ENCODE data around the gene EYA4. TPM values are rescaled to one million over a fixed set of nuclear protein-coding genes. Genes with fewer than 3 reads are reported as not detected.

EYA4 gene
- polyA plus RNA-seq, 2 of the 4 experiments (the other 2 are of a cell fraction), result 14.4 to 28.3 TPM

DNA sequence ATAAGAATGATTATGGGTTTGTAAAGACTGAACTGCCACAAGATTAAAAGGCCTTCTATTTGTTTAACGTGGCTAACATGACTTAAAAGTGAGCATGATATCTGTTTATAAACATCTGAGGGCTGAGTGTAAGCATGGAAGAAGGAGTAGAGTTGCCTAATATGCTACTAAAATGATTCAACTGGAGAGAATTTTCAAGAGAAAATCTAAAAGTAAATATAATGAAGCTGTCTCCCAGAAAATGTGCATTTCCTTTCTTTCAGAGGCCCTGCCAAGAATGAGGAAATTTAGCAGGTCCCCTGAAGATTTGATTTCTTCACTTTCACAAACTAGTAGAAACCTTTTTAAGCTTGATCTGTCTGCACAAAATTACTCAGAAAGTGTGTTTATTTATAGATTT lies 4.2 kb upstream of the EYA4 start:
- peak overlapping the region; percentile 61 for H3K4me2 ChIP-seq
- H3K9me3 ChIP-seq, result no peaks in the 10 kb centered on the region
- peaks cover 34% of the 10 kb centered on the region for H3K4me1 ChIP-seq
- FAIRE-seq (no peak), ATAC-seq (no peak), DNase-seq (ENCODE audit: low read depth in 1 of 2, low spot score in 1 of 2) (peak in 1 of 2 experiments; percentile 13)
- WGBS (ENCODE audit: missing lambda C conversion rate), result 12% methylated on average over 1 of the region's 1 CpG
- no peak overlapping the region for H3K4me3 ChIP-seq
- ChIA-PET CTCF (no interaction called here), POLR2A (interaction anchor here (0.7 to 0.9 kb wide), 2 partner anchors 104 to 274 kb away, joined by 3 to 4 read pairs; no protein-coding TSS in a partner anchor)
- TF ChIP-seq CBX8 (IDR thresholded peaks at IDR 0.05) (no peak), ZFP36 (IDR thresholded peaks at IDR 0.05; ENCODE audit: borderline replicate concordance, partially characterized antibody) (no peak), RNF2 (IDR thresholded peaks at IDR 0.05; ENCODE audit: borderline replicate concordance, low read depth) (no peak), EP300 (IDR thresholded peaks at IDR 0.05) (peak; percentile 22 to 25; a peak in 1 of 5 replicates), CHD2 (IDR thresholded peaks at IDR 0.05; ENCODE audit: low read length, partially characterized antibody) (no peak), FOSL2 (IDR thresholded peaks at IDR 0.05) (no peak), FOSL2 (CRISPR knock-in tag; IDR thresholded peaks at IDR 0.05) (peak; percentile 54), EHMT2 (IDR thresholded peaks at IDR 0.05; ENCODE audit: low read depth) (no peak), MAFK (IDR thresholded peaks at IDR 0.05; ENCODE audit: partially characterized antibody) (no peak), JUNB (IDR thresholded peaks at IDR 0.05) (peak; percentile 66), CEBPB (IDR thresholded peaks at IDR 0.05) (peak; percentile 66 to 79), JUN (IDR thresholded peaks at IDR 0.05) (0 out of 5 replicates have a peak, but pooled peaks of 1 of the 2 experiments have one; percentile 30)
- H3K27ac ChIP-seq, result peak overlapping the region in 1 of 2 experiments; percentile 38; a peak in 1 of 6 replicates

DNA sequence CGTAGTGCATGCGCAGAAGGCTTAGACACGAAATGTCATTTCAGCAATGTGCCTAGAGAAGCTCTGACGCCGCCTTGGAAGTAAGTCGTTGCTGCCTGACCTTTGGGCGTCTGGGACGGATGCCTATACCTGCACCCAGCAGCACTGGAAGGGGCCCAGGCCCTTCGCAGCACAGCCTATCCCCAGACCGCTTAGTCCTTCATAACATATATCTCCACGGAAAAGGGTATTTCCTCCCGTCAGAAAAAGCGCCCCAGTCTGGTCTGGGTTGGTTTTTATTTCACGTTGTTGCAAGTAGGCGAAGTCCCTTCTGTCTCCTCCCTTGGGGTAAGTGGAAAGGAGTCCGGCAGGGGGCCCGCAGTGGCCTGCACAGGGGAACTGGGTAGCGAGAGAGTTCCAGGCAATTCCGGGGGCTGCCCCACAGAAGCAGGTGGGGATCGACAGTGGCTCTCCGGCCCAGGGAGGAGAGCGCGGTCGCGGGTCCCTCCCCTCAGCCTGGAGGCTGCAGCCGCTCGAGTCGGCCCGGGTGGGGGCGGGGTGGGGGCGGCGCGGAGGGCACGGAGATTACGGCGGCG lies 559 bp upstream of the EYA4 start:
- peak; percentile 46 to 82 for DNase-seq (ENCODE audit: low read depth in 1 of 2, low spot score in 1 of 2)
- Histone ChIP-seq H3K27ac (peak overlapping the region; percentile 94 to 100), H3K4me2 (peak overlapping the region; percentile 96), H3K4me1 (peaks cover 46% of the 10 kb centered on the region), H3K4me3 (peak overlapping the region; percentile 69), H3K9me3 (no peaks in the 10 kb centered on the region)
- POLR2A ChIA-PET, result no interaction called here
- no peak for FAIRE-seq
- TF ChIP-seq MAFK (IDR thresholded peaks at IDR 0.05; ENCODE audit: partially characterized antibody) (peak; percentile 69), TP53 (CRISPR knock-in tag; IDR thresholded peaks at IDR 0.05) (no peak), SMC3 (IDR thresholded peaks at IDR 0.05) (peak; percentile 48; the same call in 2 of the 3 replicates), EP300 (IDR thresholded peaks at IDR 0.05) (no peak), HEYL (CRISPR knock-in tag; IDR thresholded peaks at IDR 0.05) (no peak), POLR2A (IDR thresholded peaks at IDR 0.05; ENCODE audit: low read length) (peak; percentile 23; the same call in 1 of the 2 replicates), ESRRA (IDR thresholded peaks at IDR 0.05; ENCODE audit: borderline replicate concordance, low read length) (no peak), HDAC2 (IDR thresholded peaks at IDR 0.05) (no peak)
- TF ChIP-seq, protein P1, sequence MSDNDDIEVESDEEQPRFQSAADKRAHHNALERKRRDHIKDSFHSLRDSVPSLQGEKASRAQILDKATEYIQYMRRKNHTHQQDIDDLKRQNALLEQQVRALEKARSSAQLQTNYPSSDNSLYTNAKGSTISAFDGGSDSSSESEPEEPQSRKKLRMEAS (IDR thresholded peaks at IDR 0.05), result peak; percentile 13; the same call in 1 of the 2 replicates
- 0% methylated on average over 14 of the region's 37 CpGs for WGBS (ENCODE audit: missing lambda C conversion rate)
- CTCF ChIA-PET, result no interaction called here
- ATAC-seq, result peak; percentile 79 to 80

DNA sequence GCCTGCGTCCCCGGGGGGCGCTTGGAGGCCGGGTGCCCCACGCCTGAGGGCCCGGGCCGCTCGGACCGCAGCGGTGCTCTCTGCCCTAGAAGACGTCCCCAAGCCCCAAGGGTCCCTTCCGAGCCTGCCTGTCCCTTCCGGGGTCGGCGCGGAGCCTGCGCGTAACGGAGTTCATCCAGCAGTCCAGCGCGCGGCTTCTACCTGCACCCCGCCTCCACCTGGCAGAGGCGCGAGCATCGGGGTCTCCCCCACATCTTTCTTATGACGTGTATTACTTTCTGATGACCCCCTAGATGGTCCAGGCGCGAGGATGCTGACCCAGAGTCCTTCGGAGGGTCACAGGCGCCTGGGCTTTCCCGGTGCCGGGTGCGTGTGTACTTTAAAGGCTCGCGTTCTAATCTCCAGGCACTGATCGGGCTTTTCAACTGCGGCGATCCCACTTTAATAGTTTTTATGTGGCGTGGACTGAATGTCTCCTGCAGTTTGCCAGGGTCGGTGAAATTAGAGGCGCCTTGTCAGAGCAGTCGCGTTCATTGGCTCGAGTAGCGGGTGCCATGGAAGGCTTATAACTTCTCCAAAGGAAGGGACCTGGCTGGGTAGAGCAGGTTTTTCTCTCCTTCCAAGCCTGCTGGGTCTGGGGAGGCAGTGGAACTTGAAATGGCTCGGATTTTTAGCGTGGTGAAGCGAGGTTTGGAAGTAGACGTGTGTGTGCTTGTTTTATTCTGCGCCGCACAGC lies 912 bp downstream of the EYA4 start:
- ATAC-seq, result peak; percentile 24 to 44; a peak in 5 of 6 replicates
- POLR2A ChIA-PET, result no interaction called here

More for the DNA sequence above, 912 bp downstream of the EYA4 start:
- CTCF ChIA-PET, result no interaction called here
- peak overlapping the region; percentile 96 for H3K4me2 ChIP-seq
- peaks cover 50% of the 10 kb centered on the region for H3K4me1 ChIP-seq
- no peaks in the 10 kb centered on the region for H3K9me3 ChIP-seq
- H3K4me3 ChIP-seq, result peak overlapping the region; percentile 69
- 2% methylated on average over 15 of the region's 52 CpGs for WGBS (ENCODE audit: missing lambda C conversion rate)
- TF ChIP-seq FOXS1 (CRISPR knock-in tag; IDR thresholded peaks at IDR 0.05) (no peak), NR3C1 (IDR thresholded peaks at IDR 0.05) (no peak), BHLHE40 (IDR thresholded peaks at IDR 0.05; ENCODE audit: low read depth, low read length) (no peak), ESRRA (IDR thresholded peaks at IDR 0.05; ENCODE audit: borderline replicate concordance, low read length) (no peak), HOXB13 (CRISPR knock-in tag; IDR thresholded peaks at IDR 0.05; ENCODE audit: low read depth) (no peak)
- TF ChIP-seq, protein P1 (IDR thresholded peaks at IDR 0.05), result no peak
- TF ChIP-seq, protein P2, sequence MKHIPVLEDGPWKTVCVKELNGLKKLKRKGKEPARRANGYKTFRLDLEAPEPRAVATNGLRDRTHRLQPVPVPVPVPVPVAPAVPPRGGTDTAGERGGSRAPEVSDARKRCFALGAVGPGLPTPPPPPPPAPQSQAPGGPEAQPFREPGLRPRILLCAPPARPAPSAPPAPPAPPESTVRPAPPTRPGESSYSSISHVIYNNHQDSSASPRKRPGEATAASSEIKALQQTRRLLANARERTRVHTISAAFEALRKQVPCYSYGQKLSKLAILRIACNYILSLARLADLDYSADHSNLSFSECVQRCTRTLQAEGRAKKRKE (CRISPR knock-in tag; IDR thresholded peaks at IDR 0.05; ENCODE audit: low read depth), result no peak
- H3K27ac ChIP-seq, result peak overlapping the region; percentile 94 to 100
- DNase-seq (ENCODE audit: low read depth in 1 of 2, low spot score in 1 of 2) (peak in 1 of 2 experiments; percentile 54), FAIRE-seq (no peak)
